Activated CD8-positive, alpha-beta memory T cell treated with anti-CD3 and anti-CD28 coated beads, Interleukin-2, amount 50 U/mL, for 1 hour (primary cell): ENCODE data around the gene TRMT10A.

ENCODE experiments used
- DNase-seq: peaks from one replicate; pipeline ENCODE4 v3.0.0-alpha.2; 2020; ENCODE audit errors: extremely low read depth

TRMT10A gene

GRCh38 chr4:99563310-99564186 lies at the start of gene TRMT10A:
TSS of gene TRMT10A (minus strand) at chr4:99564039. CDS start at chr4:99559338, 4,701 bp downstream.
- peak; percentile 85 for DNase-seq

- DNase-seq = no peak
Measured at GRCh38 chr4:99612704-99613103, 48.9 kb upstream of the TRMT10A start.

- DNase-seq = no peak
Measured at GRCh38 chr4:99612281-99612680, 48.4 kb upstream of the TRMT10A start.

- DNase-seq = no peak
Measured at GRCh38 chr4:99610605-99611175, 46.9 kb upstream of the TRMT10A start.

- DNase-seq = no peak
Measured at GRCh38 chr4:99608417-99608816, 44.6 kb upstream of the TRMT10A start.

GRCh38 chr4:99606716-99607115 lies 42.9 kb upstream of the TRMT10A start:
- DNase-seq = no peak

- DNase-seq = no peak
Measured at GRCh38 chr4:99594818-99595217, 31.0 kb upstream of the TRMT10A start.

GRCh38 chr4:99593781-99594641 lies 30.2 kb upstream of the TRMT10A start:
- DNase-seq = no peak

- DNase-seq = no peak
Measured at GRCh38 chr4:99591757-99592156, 27.9 kb upstream of the TRMT10A start.

- DNase-seq = no peak
Measured at GRCh38 chr4:99587803-99588202, 24.0 kb upstream of the TRMT10A start.

GRCh38 chr4:99587309-99587708 lies 23.5 kb upstream of the TRMT10A start:
- no peak for DNase-seq

GRCh38 chr4:99586797-99587196 lies 23.0 kb upstream of the TRMT10A start:
- no peak for DNase-seq

- no peak for DNase-seq
Measured at GRCh38 chr4:99586322-99586721, 22.5 kb upstream of the TRMT10A start.

GRCh38 chr4:99585516-99585915 lies 21.7 kb upstream of the TRMT10A start:
- DNase-seq = no peak

- DNase-seq = no peak
Measured at GRCh38 chr4:99578714-99579113, 14.9 kb upstream of the TRMT10A start.

GRCh38 chr4:99574530-99575324 lies 10.9 kb upstream of the TRMT10A start, which contains the start of gene MTTP:
TSS of gene MTTP (plus strand) at chr4:99574824. CDS start at chr4:99574910, 86 bp downstream.
- DNase-seq = no peak

- no peak for DNase-seq
Measured at GRCh38 chr4:99573735-99574368, 10.0 kb upstream of the TRMT10A start.

- no peak for DNase-seq
Measured at GRCh38 chr4:99572527-99573240, 8.8 kb upstream of the TRMT10A start.

- no peak for DNase-seq
Measured at GRCh38 chr4:99571883-99572282, 8.0 kb upstream of the TRMT10A start.

- DNase-seq = no peak
Measured at GRCh38 chr4:99564921-99565320, 1.1 kb upstream of the TRMT10A start.
